ENCODE measurements around the gene ETFB. TPM values are rescaled to one million over a fixed set of nuclear protein-coding genes. Genes with fewer than 3 reads are reported as not detected.

Gene ETFB
- total RNA-seq, 1 donor from 2014 or later = 77.7 TPM

DNA sequence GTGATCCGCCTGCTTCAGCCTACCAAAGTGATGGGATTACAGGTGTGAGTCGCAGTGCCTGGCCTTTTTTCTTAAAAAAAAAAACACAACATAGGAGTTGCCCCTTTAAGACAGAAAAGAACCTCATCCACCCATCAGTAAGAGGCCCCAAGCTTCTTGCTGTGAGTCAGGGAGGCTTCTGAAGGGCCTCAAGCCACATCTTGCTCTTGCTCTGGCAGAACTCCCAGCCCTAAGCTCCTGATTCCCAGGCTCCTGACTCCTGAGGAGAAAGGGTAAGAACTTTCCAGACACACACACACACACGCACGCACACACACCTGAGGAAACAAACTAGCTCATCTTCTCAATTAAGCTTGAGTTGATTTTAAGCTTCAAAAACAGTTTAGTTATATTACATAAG, 6.9 kb downstream of the ETFB start:
- TF ChIP-seq, protein P1, sequence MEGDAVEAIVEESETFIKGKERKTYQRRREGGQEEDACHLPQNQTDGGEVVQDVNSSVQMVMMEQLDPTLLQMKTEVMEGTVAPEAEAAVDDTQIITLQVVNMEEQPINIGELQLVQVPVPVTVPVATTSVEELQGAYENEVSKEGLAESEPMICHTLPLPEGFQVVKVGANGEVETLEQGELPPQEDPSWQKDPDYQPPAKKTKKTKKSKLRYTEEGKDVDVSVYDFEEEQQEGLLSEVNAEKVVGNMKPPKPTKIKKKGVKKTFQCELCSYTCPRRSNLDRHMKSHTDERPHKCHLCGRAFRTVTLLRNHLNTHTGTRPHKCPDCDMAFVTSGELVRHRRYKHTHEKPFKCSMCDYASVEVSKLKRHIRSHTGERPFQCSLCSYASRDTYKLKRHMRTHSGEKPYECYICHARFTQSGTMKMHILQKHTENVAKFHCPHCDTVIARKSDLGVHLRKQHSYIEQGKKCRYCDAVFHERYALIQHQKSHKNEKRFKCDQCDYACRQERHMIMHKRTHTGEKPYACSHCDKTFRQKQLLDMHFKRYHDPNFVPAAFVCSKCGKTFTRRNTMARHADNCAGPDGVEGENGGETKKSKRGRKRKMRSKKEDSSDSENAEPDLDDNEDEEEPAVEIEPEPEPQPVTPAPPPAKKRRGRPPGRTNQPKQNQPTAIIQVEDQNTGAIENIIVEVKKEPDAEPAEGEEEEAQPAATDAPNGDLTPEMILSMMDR (IDR thresholded peaks at IDR 0.05; ENCODE audit: partially characterized antibody, unreplicated experiment) = no peak
- Mint-ChIP-seq H3K4me3 (ENCODE audit: unreplicated experiment) (no peak overlapping the region), H3K36me3 (ENCODE audit: unreplicated experiment) (no peaks in the 10 kb centered on the region), H3K27me3 (ENCODE audit: unreplicated experiment) (no peaks in the 10 kb centered on the region), H3K4me1 (ENCODE audit: low read depth, unreplicated experiment) (peaks cover 3% of the 10 kb centered on the region), H3K27ac (ENCODE audit: unreplicated experiment) (no peak overlapping the region), H3K9me3 (ENCODE audit: unreplicated experiment) (peaks cover 11% of the 10 kb centered on the region)
- DNase-seq = no peak

DNA sequence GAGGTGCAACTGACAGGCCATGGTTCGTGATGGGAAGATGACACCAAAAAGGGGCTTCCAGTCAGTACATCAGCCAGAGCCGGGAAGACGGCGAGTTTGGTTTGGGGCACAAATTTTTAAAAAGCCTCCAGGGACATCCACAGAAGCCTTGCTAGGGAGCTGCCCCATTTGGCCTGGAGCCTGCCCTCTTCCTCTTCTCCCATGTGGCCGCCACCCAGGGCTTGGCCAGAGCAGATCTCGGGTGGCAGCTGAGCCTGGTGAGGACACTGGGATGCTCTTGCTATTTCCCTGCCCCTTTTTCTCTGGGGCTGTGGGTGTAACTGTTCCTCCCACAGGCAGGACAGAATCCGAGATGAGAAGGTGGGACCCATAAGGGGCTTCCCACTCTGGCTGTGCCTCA, 8.2 kb downstream of the ETFB start:
- peaks cover 1% of the 10 kb centered on the region for H3K27me3 Mint-ChIP-seq (ENCODE audit: unreplicated experiment)
- H3K4me3 Mint-ChIP-seq (ENCODE audit: unreplicated experiment) = no peak overlapping the region
- H3K9me3 Mint-ChIP-seq (ENCODE audit: unreplicated experiment) = peaks cover 12% of the 10 kb centered on the region
- no peak overlapping the region for H3K27ac Mint-ChIP-seq (ENCODE audit: unreplicated experiment)
- TF ChIP-seq, protein P1 (IDR thresholded peaks at IDR 0.05; ENCODE audit: partially characterized antibody, unreplicated experiment) = no peak
- H3K36me3 Mint-ChIP-seq (ENCODE audit: unreplicated experiment) = no peaks in the 10 kb centered on the region
- peaks cover 5% of the 10 kb centered on the region for H3K4me1 Mint-ChIP-seq (ENCODE audit: low read depth, unreplicated experiment)
- DNase-seq = no peak

DNA sequence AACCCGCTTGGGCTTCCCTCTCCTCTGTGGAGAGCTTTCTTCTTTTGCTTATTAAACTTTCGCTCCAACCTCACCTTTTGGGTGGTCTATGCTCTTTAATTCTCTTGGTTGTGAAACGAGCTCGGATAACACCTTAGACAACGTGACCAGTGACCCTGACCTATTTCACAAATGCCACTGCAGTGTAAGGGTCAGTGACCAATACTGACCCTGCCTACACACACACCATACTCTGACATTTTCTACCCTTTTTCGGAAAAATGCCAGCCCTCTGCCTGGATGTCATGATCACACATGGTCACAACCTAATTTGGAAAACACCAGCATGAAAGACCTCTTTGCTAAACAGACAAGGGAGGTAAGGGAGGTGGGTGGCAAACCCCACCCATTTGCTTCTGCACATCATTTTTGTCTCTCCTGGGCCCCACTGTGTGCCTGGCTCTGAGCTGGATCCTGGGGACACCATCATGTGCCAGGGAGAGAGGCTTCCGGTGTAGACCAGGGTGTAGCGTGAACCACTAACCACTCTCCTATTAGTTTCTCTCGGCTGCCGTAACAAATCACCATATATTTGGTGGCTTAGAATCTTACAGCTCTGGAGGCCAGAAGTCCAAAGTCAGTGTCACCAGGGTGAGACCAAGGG, 9.9 kb downstream of the ETFB start:
- peaks cover 3% of the 10 kb centered on the region for H3K27me3 Mint-ChIP-seq (ENCODE audit: unreplicated experiment)
- H3K4me1 Mint-ChIP-seq (ENCODE audit: low read depth, unreplicated experiment) = peaks cover 5% of the 10 kb centered on the region
- no peak for DNase-seq
- peak overlapping the region; percentile 42 for H3K4me3 Mint-ChIP-seq (ENCODE audit: unreplicated experiment)
- peaks cover 11% of the 10 kb centered on the region for H3K36me3 Mint-ChIP-seq (ENCODE audit: unreplicated experiment)
- H3K9me3 Mint-ChIP-seq (ENCODE audit: unreplicated experiment) = peaks cover 15% of the 10 kb centered on the region
- no peak overlapping the region for H3K27ac Mint-ChIP-seq (ENCODE audit: unreplicated experiment)
- TF ChIP-seq, protein P1 (IDR thresholded peaks at IDR 0.05; ENCODE audit: partially characterized antibody, unreplicated experiment) = no peak

DNA sequence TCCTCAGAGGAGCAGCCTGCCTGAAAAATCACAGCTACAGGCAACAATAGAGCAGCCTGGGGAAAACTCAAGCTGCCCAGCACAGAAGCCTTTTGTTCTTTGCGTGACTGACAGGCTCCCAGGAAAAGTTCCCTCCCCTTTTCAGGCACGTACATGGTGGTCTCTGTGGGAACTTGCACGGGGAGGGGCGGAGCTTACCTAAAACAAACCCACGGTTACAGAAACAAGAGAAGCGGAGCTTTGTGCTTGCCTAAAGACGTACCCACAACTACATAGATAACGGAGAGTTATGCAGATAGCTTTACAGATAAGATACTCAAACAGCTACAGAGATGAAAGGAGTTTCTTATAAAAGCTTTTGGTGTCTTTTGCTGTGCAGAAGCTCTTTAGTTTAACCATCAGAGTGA, 11.4 kb downstream of the ETFB start:
- H3K9me3 Mint-ChIP-seq (ENCODE audit: unreplicated experiment) = peaks cover 17% of the 10 kb centered on the region
- peaks cover 5% of the 10 kb centered on the region for H3K4me1 Mint-ChIP-seq (ENCODE audit: low read depth, unreplicated experiment)
- peak overlapping the region; percentile 81 for H3K4me3 Mint-ChIP-seq (ENCODE audit: unreplicated experiment)
- peak overlapping the region; percentile 93 for H3K27ac Mint-ChIP-seq (ENCODE audit: unreplicated experiment)
- peaks cover 11% of the 10 kb centered on the region for H3K36me3 Mint-ChIP-seq (ENCODE audit: unreplicated experiment)
- peak; percentile 61 for DNase-seq
- peaks cover 3% of the 10 kb centered on the region for H3K27me3 Mint-ChIP-seq (ENCODE audit: unreplicated experiment)
- TF ChIP-seq, protein P1 (IDR thresholded peaks at IDR 0.05; ENCODE audit: partially characterized antibody, unreplicated experiment) = no peak

DNA sequence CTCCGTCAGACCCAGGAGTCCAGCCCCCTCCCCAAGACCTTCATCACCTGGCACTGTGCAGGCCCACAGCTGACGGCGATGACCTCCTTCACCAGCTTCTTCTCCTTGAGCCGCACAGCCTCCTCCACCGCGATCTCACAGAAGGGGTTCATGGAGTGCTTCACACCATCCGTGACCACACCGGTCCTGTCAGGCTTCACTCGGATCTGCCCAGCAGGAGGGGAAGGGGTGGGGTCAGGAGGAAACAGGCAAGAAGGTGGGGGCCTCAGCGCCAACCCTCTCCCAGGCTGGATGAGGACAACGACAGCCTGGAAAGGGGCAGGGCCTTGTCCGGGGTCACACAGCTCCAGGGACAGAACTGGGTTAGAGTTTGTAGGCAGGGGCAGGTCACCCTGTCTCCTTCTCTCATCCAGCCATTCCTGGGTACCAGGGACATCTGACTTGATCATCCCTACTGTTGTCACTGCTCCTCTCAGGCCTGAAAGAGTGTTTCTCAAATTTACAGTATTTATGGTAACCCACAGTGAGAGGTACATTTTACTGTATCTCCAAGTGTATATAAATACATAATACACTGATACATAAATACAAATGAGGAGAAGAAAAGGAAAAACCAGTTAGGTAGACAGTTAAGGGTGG, 12.0 kb downstream of the ETFB start:
- TF ChIP-seq, protein P1 (IDR thresholded peaks at IDR 0.05; ENCODE audit: partially characterized antibody, unreplicated experiment) = no peak
- Mint-ChIP-seq H3K27ac (ENCODE audit: unreplicated experiment) (peak overlapping the region; percentile 93), H3K4me3 (ENCODE audit: unreplicated experiment) (peak overlapping the region; percentile 81), H3K4me1 (ENCODE audit: low read depth, unreplicated experiment) (peaks cover 5% of the 10 kb centered on the region), H3K27me3 (ENCODE audit: unreplicated experiment) (peaks cover 3% of the 10 kb centered on the region), H3K9me3 (ENCODE audit: unreplicated experiment) (peaks cover 15% of the 10 kb centered on the region), H3K36me3 (ENCODE audit: unreplicated experiment) (peaks cover 11% of the 10 kb centered on the region)
- DNase-seq = peak; percentile 66

Data from glutamatergic neuron (in vitro differentiated cells).